ENCODE results near the gene ANKRD34A.

DNA sequence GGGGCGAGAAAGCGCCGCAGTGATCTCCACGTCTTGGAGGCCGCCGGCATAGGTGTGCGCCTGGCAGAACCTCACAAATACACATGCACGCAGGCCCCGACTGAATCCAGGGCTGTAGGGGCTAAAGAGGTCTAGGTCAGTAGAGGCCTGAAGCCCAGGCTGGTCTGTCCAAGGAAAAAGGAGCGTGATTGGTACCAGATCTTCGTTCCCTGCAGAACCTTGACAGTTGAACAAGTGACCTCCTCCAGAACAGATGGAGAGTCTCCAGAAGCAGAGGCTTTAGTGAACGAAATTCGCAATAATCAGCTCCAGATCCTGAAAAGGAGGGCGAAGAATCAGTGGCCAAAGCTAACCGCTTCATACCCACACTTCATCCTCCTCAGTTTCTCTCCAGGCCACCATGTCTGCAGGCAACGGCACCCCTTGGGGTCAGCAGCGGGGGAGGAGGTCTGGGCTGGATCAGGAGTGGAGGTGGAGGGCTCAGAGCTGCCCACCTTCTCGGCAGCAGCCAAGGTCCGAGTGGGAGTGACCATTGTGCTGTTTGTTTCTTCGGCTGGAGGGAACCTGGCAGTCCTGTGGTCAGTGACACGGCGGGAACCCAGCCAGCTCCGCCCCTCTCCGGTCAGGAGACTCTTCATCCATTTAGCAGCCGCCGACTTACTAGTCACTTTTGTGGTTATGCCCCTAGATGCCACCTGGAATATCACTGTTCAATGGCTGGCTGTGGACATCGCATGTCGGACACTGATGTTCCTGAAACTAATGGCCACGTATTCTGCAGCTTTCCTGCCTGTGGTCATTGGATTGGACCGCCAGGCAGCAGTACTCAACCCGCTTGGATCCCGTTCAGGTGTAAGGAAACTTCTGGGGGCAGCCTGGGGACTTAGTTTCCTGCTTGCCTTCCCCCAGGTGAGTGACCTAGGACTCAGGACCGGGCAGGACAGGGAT lies 45.1 kb downstream of the ANKRD34A start:
- TF ChIP-seq CTCF (IDR thresholded peaks at IDR 0.05) (no peak), POLR2AphosphoS5 (IDR thresholded peaks at IDR 0.05) (peak in 1 of 4 donors; percentile 12)
